DND-41 (cell line): Measurements from ENCODE around the gene SYNDIG1.

Source experiments
- ATAC-seq: fragments of 200-7000 bp; cut with Tn5 transposase; 3 replicates; pipeline ENCODE4 v1.9.1; 2021; ENCODE audit warnings: low read depth; ENCODE audit not compliant: insufficient read depth
- DNase-seq: peaks from one replicate; pipeline ENCODE4 v3.0.0-alpha.2; 2020
- H2AFZ ChIP-seq: 2 replicates; pipeline ENCODE4 v1.6.0; 2012; ENCODE audit warnings: low read depth, low read length
- H3K27ac ChIP-seq: 2 replicates; pipeline ENCODE4 v1.5.1; 2012; ENCODE audit warnings: low read length, inconsistent platforms
- H3K27me3 ChIP-seq: fragments of 200-600 bp; sonication (generic); 2 replicates; pipeline ENCODE4 v1.6.0; 2012; ENCODE audit warnings: low read length, mild to moderate bottlenecking, inconsistent platforms; ENCODE audit not compliant: insufficient read depth, poor library complexity
- H3K36me3 ChIP-seq: 2 replicates; pipeline ENCODE4 v1.5.1; 2012; ENCODE audit warnings: low read length, inconsistent platforms; ENCODE audit not compliant: insufficient read depth
- H3K4me1 ChIP-seq: 2 replicates; pipeline ENCODE4 v1.5.1; 2012; ENCODE audit warnings: mild to moderate bottlenecking, low read length; ENCODE audit not compliant: insufficient read depth
- H3K4me2 ChIP-seq: 2 replicates; pipeline ENCODE4 v1.6.0; 2012; ENCODE audit warnings: mild to moderate bottlenecking, moderate library complexity, low read length, inconsistent platforms; ENCODE audit not compliant: insufficient read depth
- H3K4me3 ChIP-seq, 2 experiments: fragments of 200-600 bp in 1 of 2; shearing (Covaris generic) in 1 of 2; 2 replicates each; pipeline ENCODE4 v1.5.1; 2012 to 2016; ENCODE audit warnings: inconsistent platforms in 2 of 2, low read length in 2 of 2, mild to moderate bottlenecking in 2 of 2, low read depth in 1 of 2, moderate library complexity in 1 of 2
- H3K79me2 ChIP-seq: 2 replicates; pipeline ENCODE4 v1.6.0; 2012; ENCODE audit warnings: low read length, inconsistent platforms; ENCODE audit not compliant: insufficient read depth
- H3K9ac ChIP-seq: 2 replicates; pipeline ENCODE4 v1.6.0; 2012; ENCODE audit warnings: low read depth, mild to moderate bottlenecking, inconsistent platforms, low read length, moderate library complexity
- H3K9me3 ChIP-seq: 2 replicates; pipeline ENCODE4 v1.5.1; 2012; ENCODE audit warnings: low read length, moderate library complexity, mild to moderate bottlenecking, inconsistent platforms; ENCODE audit not compliant: insufficient read depth, severe bottlenecking
- H4K20me1 ChIP-seq: 2 replicates; pipeline ENCODE4 v1.6.0; 2012; ENCODE audit warnings: low read length; ENCODE audit not compliant: insufficient read depth
- EZH2 ChIP-seq: IDR thresholded peaks from 3 replicates; pipeline ENCODE4 v1.6.1; 2012; ENCODE audit warnings: borderline replicate concordance, low read depth, mild to moderate bottlenecking, moderate library complexity, low read length, inconsistent platforms; ENCODE audit not compliant: severe bottlenecking
- TF ChIP-seq, protein P1 (sequence below): IDR thresholded peaks from 2 replicates; pipeline ENCODE4 v1.5.1; 2012; ENCODE audit warnings: borderline replicate concordance, low read length, moderate library complexity, mild to moderate bottlenecking; ENCODE audit not compliant: poor library complexity, severe bottlenecking; ENCODE audit errors: extremely low read depth

Gene SYNDIG1

GRCh38 chr20:24698189-24698588 lies 228.8 kb downstream of the SYNDIG1 start:
- Histone ChIP-seq H3K27ac (no peak overlapping the region), H3K36me3 (no peaks in the 10 kb centered on the region), H3K4me3 (no peak overlapping the region), H2AFZ (no peak overlapping the region), H4K20me1 (no peaks in the 10 kb centered on the region), H3K4me2 (no peak overlapping the region), H3K9ac (no peak overlapping the region), H3K27me3 (no peaks in the 10 kb centered on the region), H3K79me2 (no peaks in the 10 kb centered on the region), H3K9me3 (no peaks in the 10 kb centered on the region), H3K4me1 (0 out of 2 replicates have a peak, but pooled peaks cover 9% of the 10 kb centered on the region)
- TF ChIP-seq, protein P1, sequence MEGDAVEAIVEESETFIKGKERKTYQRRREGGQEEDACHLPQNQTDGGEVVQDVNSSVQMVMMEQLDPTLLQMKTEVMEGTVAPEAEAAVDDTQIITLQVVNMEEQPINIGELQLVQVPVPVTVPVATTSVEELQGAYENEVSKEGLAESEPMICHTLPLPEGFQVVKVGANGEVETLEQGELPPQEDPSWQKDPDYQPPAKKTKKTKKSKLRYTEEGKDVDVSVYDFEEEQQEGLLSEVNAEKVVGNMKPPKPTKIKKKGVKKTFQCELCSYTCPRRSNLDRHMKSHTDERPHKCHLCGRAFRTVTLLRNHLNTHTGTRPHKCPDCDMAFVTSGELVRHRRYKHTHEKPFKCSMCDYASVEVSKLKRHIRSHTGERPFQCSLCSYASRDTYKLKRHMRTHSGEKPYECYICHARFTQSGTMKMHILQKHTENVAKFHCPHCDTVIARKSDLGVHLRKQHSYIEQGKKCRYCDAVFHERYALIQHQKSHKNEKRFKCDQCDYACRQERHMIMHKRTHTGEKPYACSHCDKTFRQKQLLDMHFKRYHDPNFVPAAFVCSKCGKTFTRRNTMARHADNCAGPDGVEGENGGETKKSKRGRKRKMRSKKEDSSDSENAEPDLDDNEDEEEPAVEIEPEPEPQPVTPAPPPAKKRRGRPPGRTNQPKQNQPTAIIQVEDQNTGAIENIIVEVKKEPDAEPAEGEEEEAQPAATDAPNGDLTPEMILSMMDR = no peak
- TF ChIP-seq EZH2 = no peak
- ATAC-seq (peak; percentile 72), DNase-seq (peak; percentile 52)

- DNase-seq = no peak
- Histone ChIP-seq H2AFZ (no peak overlapping the region), H3K9me3 (no peaks in the 10 kb centered on the region), H4K20me1 (no peaks in the 10 kb centered on the region), H3K9ac (no peak overlapping the region), H3K4me2 (no peak overlapping the region), H3K4me1 (0 out of 2 replicates have a peak, but pooled peaks cover 9% of the 10 kb centered on the region), H3K79me2 (no peaks in the 10 kb centered on the region), H3K27me3 (no peaks in the 10 kb centered on the region), H3K36me3 (no peaks in the 10 kb centered on the region), H3K27ac (no peak overlapping the region), H3K4me3 (no peak overlapping the region)
- TF ChIP-seq, protein P1 = no peak
- no peak for TF ChIP-seq EZH2
- no peak for ATAC-seq
These were observed 229.3 kb downstream of the SYNDIG1 start for GRCh38 chr20:24698706-24699206.

GRCh38 chr20:24699321-24700165 lies 230.1 kb downstream of the SYNDIG1 start:
- Histone ChIP-seq H3K36me3 (no peaks in the 10 kb centered on the region), H3K4me1 (0 out of 2 replicates have a peak, but pooled peaks cover 9% of the 10 kb centered on the region), H3K27ac (no peak overlapping the region), H3K27me3 (no peaks in the 10 kb centered on the region), H3K4me2 (no peak overlapping the region), H3K4me3 (no peak overlapping the region), H3K79me2 (no peaks in the 10 kb centered on the region), H2AFZ (no peak overlapping the region), H4K20me1 (no peaks in the 10 kb centered on the region), H3K9ac (no peak overlapping the region), H3K9me3 (no peaks in the 10 kb centered on the region)
- DNase-seq (peak; percentile 2), ATAC-seq (no peak)
- TF ChIP-seq EZH2 = no peak

DNA sequence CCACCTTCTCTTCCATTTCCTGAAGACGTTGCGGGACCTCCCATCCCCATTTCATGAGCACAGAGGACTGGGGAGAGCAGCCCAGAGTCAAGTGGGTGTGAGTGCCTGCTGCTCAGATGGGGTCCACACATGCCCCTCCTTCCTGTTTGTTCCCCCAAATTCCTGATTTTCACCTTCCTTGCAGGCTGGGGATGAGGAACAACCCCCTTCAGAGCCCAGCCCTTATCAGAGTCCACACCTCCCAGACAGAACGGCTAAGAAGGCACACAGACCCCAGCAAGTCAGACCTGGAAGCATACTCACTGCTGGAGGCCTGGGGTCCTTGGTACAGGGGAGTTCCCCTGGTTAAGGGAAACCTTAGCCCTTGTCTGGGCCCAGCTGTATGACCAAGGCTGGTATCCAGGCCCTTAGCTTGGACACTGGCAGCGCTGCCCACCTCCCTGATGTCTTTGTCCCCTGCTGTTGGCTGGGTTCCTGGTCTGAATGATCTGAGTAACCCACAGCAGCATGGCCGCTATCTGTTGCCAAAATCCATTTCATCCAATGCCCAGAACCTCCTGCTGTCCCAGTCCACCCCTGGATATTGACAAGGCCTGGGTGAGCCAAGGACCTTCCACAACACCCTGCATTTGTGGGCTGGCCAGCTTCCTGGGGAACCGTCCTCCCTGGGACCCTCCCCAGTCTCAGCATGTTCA lies 230.9 kb downstream of the SYNDIG1 start:
- Histone ChIP-seq H2AFZ (no peak overlapping the region), H3K36me3 (no peaks in the 10 kb centered on the region), H3K27me3 (no peaks in the 10 kb centered on the region), H3K4me1 (0 out of 2 replicates have a peak, but pooled peaks cover 9% of the 10 kb centered on the region), H4K20me1 (no peaks in the 10 kb centered on the region), H3K4me3 (no peak overlapping the region), H3K79me2 (no peaks in the 10 kb centered on the region), H3K9me3 (no peaks in the 10 kb centered on the region), H3K9ac (no peak overlapping the region), H3K27ac (no peak overlapping the region), H3K4me2 (no peak overlapping the region)
- no peak for TF ChIP-seq EZH2
- TF ChIP-seq, protein P1 = no peak
- ATAC-seq = no peak
- DNase-seq = peak; percentile 0
